Measurements from ENCODE around the gene BCAR1. TPM values are rescaled to one million over a fixed set of nuclear protein-coding genes. Genes with fewer than 3 reads are reported as not detected.

BCAR1 gene
- total RNA-seq, 1 donor from 2014 or later = 19.3 TPM

DNA sequence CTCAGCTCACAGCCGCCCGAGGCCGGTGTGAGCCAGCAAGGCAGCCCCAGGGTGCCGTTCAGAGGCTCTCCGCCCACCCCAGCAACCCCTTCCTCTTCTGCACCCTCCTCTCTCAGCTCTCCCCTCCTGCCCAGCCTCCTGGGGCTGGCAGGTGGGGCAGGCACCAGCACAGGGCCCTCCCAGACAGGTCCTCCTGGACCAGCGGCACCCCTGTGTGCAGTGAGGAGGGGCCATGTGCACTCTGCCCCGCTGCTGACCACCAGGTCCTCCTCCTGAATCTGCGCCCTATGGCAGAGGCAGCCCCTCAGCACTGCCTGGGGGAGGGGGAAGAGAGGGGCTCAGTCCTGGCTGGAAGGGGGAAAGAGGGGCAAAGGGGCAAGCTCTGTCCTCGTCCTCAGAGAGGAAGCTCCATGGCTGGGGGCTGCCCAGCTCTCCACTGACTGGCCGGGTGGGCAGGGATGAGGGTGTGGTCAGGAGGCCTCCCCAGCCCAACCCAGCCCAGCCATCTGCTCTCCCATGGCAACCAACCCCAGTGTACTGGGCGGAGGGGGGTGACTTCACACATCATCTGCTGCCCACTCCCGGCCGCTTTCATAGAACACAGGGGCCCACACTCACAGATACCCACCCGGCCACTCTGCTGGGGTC lies 5.4 kb upstream of the BCAR1 start:
- Histone ChIP-seq H3K4me3 (ENCODE audit: low read length in 3 of 3) (peak overlapping the region in 1 of 3 donors; percentile 22), H3K4me1 (ENCODE audit: control insufficient read depth in 3 of 3, insufficient read depth in 3 of 3, low read length in 3 of 3) (peaks cover 81 to 90% (median 81%) of the 10 kb centered on the region in 3 donors), H3K27ac (ENCODE audit: low read depth, low read length) (peak overlapping the region; percentile 83), H3K9me3 (ENCODE audit: control insufficient read depth in 3 of 3, low read length in 3 of 3) (no peaks in the 10 kb centered on the region), H3K9ac (ENCODE audit: low read depth in 1 of 3, low read length in 3 of 3) (peak overlapping the region; percentile 53 to 74 (median 70)), H3K36me3 (ENCODE audit: control insufficient read depth in 3 of 3, insufficient read depth in 3 of 3, low read length in 3 of 3) (peaks cover 0 to 2% (median 0%) of the 10 kb centered on the region in 3 donors), H3K27me3 (ENCODE audit: control insufficient read depth in 3 of 3, insufficient read depth in 3 of 3, low read length in 3 of 3) (no peaks in the 10 kb centered on the region)

DNA sequence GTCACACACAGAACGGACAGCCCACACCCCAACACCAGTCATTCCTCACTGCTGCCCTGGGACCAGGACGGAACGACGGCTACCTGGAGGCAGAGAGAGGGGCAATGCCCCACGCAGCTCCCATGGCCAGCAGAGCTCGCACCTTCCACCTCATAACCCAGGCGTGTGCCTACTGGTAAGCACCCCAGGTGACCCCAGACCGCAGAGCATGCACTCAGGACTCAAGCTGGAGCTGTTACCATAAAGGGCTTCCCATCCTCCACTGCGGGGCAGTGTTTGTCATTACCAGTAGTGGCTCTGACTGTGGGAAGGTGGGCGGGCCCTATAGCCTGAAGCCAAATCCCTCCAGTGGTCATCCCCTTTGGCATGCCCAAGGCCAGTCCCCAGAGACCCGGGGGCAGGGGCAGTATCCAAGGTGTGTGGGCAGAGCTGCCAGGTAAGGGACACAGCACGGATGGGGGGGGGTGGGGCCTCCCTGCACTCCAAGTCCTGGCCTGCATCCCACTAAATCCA lies 4.7 kb upstream of the BCAR1 start:
- Histone ChIP-seq H3K4me3 (ENCODE audit: low read length in 3 of 3) (peak overlapping the region in 1 of 3 donors; percentile 22), H3K4me1 (ENCODE audit: control insufficient read depth in 3 of 3, insufficient read depth in 3 of 3, low read length in 3 of 3) (peaks cover 75 to 85% (median 76%) of the 10 kb centered on the region in 3 donors)

DNA sequence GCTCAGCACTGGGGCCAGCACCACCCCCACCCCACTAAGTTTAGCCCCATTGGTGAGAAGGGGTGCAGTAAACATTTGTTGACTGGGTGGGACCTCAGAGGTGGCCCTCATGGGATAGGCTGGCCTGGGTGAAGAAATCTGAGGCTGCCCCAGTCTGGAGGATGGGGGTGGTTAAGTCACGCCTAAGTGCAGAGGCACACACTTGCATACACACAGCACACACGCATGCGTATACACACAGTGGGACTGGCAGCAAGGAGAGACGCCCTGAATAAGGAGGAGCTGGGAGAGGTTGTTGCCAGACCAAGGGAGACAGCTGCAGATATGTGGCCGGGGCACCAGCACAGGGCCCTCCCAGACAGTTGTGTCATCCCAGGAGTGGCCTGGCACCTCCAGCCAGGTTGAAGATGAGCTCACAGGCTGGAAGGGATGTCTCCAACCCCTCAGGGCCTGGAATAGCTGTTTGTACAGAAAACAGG lies 3.0 kb upstream of the BCAR1 start:
- peak overlapping the region in 2 of 3 donors; percentile 34 to 58 for H3K9ac ChIP-seq (ENCODE audit: low read depth in 1 of 3, low read length in 3 of 3)
- H3K27me3 ChIP-seq (ENCODE audit: control insufficient read depth in 3 of 3, insufficient read depth in 3 of 3, low read length in 3 of 3) = no peaks in the 10 kb centered on the region
- H3K9me3 ChIP-seq (ENCODE audit: control insufficient read depth in 3 of 3, low read length in 3 of 3) = no peaks in the 10 kb centered on the region
- peak overlapping the region; percentile 83 for H3K27ac ChIP-seq (ENCODE audit: low read depth, low read length)
- H3K4me1 ChIP-seq (ENCODE audit: control insufficient read depth in 3 of 3, insufficient read depth in 3 of 3, low read length in 3 of 3) = peaks cover 82 to 88% (median 84%) of the 10 kb centered on the region in 3 donors
- no peaks in the 10 kb centered on the region for H3K36me3 ChIP-seq (ENCODE audit: control insufficient read depth in 3 of 3, insufficient read depth in 3 of 3, low read length in 3 of 3)
- H3K4me3 ChIP-seq (ENCODE audit: low read length in 3 of 3) = peak overlapping the region in 1 of 3 donors; percentile 41

More for the DNA sequence above, 4.7 kb upstream of the BCAR1 start:
- no peaks in the 10 kb centered on the region for H3K27me3 ChIP-seq (ENCODE audit: control insufficient read depth in 3 of 3, insufficient read depth in 3 of 3, low read length in 3 of 3)
- H3K9ac ChIP-seq (ENCODE audit: low read depth in 1 of 3, low read length in 3 of 3) = peak overlapping the region; percentile 14 to 74 (median 53)
- H3K9me3 ChIP-seq (ENCODE audit: control insufficient read depth in 3 of 3, low read length in 3 of 3) = no peaks in the 10 kb centered on the region
- H3K27ac ChIP-seq (ENCODE audit: low read depth, low read length) = peak overlapping the region; percentile 83
- H3K36me3 ChIP-seq (ENCODE audit: control insufficient read depth in 3 of 3, insufficient read depth in 3 of 3, low read length in 3 of 3) = peaks cover 0 to under 1% (median 0%) of the 10 kb centered on the region in 3 donors

DNA sequence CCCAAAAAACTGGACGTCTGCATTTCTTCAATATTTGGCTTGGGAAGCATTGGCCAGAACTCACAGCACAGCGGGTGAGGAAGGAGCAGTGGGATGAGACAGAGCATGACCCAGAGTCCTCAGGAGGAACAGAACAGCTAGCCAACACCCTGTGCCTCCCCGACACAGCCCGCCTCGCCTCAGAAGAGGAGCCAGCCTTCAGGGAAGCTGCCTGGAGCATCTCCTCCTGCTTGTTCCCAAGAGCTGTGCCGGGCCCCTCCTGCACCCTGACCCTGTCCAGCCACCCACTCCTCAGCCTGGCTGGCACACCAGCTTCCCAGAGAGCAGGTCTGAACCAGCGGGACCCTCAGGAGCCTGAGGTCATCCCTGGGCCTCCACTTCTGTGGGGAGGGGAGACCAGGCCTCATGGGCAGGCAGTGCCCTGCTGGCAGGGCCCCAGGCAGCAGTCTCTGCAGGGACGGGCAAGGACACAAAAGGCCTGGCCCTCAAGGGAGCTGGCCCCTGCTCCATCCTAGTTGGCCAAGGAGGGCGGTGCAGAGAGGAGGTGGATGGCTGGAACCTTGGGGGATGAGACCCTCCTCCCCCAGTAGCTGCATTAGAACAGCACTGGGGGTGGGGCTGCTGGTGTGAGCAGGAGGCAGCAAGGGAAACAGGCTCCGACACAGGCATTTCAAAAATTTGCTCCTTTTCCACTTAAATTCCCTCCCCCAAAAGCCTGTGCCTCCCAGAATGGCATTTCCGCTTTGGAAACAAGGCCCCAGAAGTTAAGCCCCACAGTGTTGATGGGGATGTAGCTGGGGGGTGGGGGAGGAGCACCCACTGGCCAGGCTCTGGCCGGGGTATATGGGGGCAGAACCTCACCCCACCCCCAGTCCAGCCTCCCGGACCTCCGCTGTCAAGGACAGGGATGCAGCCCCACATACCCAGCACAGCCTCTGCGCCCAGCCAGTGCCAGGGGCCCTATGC lies 1.8 kb upstream of the BCAR1 start:
- H3K9ac ChIP-seq (ENCODE audit: low read depth in 1 of 3, low read length in 3 of 3) = peak overlapping the region; percentile 36 to 83 (median 38)
- no peaks in the 10 kb centered on the region for H3K27me3 ChIP-seq (ENCODE audit: control insufficient read depth in 3 of 3, insufficient read depth in 3 of 3, low read length in 3 of 3)
- H3K9me3 ChIP-seq (ENCODE audit: control insufficient read depth in 3 of 3, low read length in 3 of 3) = no peaks in the 10 kb centered on the region
- peak overlapping the region; percentile 85 for H3K27ac ChIP-seq (ENCODE audit: low read depth, low read length)
- H3K4me1 ChIP-seq (ENCODE audit: control insufficient read depth in 3 of 3, insufficient read depth in 3 of 3, low read length in 3 of 3) = peaks cover 85 to 88% (median 86%) of the 10 kb centered on the region in 3 donors
- H3K4me3 ChIP-seq (ENCODE audit: low read length in 3 of 3) = peak overlapping the region in 1 of 3 donors; percentile 29
- no peaks in the 10 kb centered on the region for H3K36me3 ChIP-seq (ENCODE audit: control insufficient read depth in 3 of 3, insufficient read depth in 3 of 3, low read length in 3 of 3)

DNA sequence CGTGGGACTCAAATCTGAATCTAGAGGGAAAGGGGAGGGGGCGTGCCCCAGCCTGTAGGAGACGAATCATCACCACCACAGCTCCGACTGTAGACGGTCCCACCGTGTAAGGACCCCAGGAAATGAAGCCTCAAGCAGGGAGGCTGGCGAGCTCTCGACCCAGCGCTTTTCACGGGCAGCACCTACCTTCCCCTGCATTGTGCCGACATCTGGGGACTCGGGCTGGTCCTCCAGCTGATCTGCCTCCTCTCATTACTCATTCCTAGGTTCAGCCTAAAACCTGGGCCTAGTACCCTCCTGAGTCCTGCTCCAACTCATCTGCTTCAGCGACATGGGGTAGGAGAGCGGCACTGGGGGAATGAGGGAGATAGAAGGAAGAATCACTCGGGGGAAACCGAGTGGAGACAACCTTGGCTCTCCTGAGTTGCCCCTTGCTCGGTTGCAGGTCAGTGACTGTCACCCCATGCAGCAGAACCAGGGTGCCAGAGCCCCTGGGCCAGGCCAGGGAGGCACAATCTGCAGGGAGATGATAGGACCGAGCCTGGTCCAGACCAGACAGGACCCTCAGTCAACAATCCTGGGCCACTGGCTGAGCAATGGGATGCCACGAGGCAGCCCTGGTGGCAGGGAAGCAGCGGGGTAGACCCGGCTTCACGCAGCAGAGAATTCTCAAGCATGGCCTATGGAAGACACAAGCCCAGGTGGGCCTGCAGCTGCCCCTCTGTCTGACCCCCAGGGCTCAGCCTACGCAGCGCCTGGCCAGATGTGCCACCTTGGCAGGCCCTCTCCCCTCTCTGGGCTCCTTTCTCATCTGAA lies 833 bp upstream of the BCAR1 start:
- Histone ChIP-seq H3K9me3 (ENCODE audit: control insufficient read depth in 3 of 3, low read length in 3 of 3) (no peaks in the 10 kb centered on the region), H3K27ac (ENCODE audit: low read depth, low read length) (peak overlapping the region; percentile 85), H3K27me3 (ENCODE audit: control insufficient read depth in 3 of 3, insufficient read depth in 3 of 3, low read length in 3 of 3) (no peaks in the 10 kb centered on the region), H3K36me3 (ENCODE audit: control insufficient read depth in 3 of 3, insufficient read depth in 3 of 3, low read length in 3 of 3) (no peaks in the 10 kb centered on the region), H3K9ac (ENCODE audit: low read depth in 1 of 3, low read length in 3 of 3) (peak overlapping the region; percentile 61 to 83 (median 76)), H3K4me3 (ENCODE audit: low read length in 3 of 3) (peak overlapping the region; percentile 63 to 72 (median 68)), H3K4me1 (ENCODE audit: control insufficient read depth in 3 of 3, insufficient read depth in 3 of 3, low read length in 3 of 3) (peaks cover 85 to 88% (median 86%) of the 10 kb centered on the region in 3 donors)

DNA sequence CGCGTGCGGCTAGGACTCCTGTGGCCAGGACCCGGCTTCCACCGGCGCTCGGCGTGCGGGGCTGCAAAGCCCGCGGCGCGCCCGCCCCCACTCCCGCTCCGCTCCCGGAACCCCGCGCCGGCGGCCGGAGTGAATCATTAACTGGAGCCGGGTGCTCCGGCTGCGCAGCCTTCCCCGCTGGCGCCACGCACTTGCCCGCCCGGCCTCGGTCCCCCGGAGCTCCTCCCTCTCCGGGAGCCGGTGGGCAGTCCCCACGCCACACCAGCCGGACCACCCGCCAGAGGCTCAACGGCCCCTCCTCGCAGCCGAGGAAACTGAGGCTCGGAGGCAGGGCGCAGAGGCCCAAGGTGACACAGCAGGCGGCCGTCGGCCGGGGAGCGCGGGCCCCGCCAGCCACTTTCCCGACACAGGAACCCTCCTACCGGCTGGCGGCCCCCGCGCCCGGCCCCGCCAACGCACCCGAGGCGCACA lies 580 bp downstream of the BCAR1 start:
- H3K36me3 ChIP-seq (ENCODE audit: control insufficient read depth in 3 of 3, insufficient read depth in 3 of 3, low read length in 3 of 3) = no peaks in the 10 kb centered on the region
- H3K27ac ChIP-seq (ENCODE audit: low read depth, low read length) = peak overlapping the region; percentile 96
- no peaks in the 10 kb centered on the region for H3K9me3 ChIP-seq (ENCODE audit: control insufficient read depth in 3 of 3, low read length in 3 of 3)
- H3K9ac ChIP-seq (ENCODE audit: low read depth in 1 of 3, low read length in 3 of 3) = peak overlapping the region; percentile 84 to 92 (median 87)
- H3K4me1 ChIP-seq (ENCODE audit: control insufficient read depth in 3 of 3, insufficient read depth in 3 of 3, low read length in 3 of 3) = peaks cover 85 to 88% (median 86%) of the 10 kb centered on the region in 3 donors
- H3K4me3 ChIP-seq (ENCODE audit: low read length in 3 of 3) = peak overlapping the region; percentile 76 to 83 (median 78)
- H3K27me3 ChIP-seq (ENCODE audit: control insufficient read depth in 3 of 3, insufficient read depth in 3 of 3, low read length in 3 of 3) = no peaks in the 10 kb centered on the region

DNA sequence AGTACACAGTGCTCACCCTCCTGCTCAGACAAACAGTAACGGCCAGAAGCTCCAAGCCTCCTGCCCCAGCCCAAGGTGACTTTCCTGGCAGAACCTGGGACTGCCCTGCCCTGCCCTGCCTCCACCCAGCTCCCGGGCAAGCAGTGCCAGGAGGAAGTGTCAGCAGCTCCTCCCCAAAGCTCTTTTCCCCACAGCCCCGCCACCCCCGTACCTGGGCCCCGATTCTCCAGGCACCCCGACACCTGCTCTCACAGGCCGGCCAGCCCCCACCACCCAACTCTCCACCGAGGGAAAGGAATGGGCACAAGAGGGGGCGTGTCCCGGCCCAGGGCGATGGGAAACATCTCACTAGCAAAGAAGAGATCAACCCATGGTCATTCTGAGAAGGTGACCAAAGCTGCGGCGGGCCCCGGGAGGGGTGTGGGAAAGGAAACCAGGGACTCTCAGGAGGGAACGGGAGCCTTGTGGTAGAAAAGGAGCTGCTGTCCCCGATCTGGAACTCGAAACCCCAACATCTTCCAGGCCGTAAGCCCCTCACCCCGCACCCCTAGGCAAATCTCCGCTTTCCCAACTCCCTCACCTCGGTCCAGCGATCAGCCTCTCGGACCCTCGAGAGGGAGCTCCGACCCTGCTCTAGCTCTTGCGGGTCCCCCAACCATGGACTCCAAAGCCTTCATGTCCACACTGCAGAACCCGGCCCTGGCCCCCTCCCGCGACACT lies 1.2 kb downstream of the BCAR1 start:
- Histone ChIP-seq H3K9me3 (ENCODE audit: control insufficient read depth in 3 of 3, low read length in 3 of 3) (no peaks in the 10 kb centered on the region), H3K36me3 (ENCODE audit: control insufficient read depth in 3 of 3, insufficient read depth in 3 of 3, low read length in 3 of 3) (no peaks in the 10 kb centered on the region), H3K27me3 (ENCODE audit: control insufficient read depth in 3 of 3, insufficient read depth in 3 of 3, low read length in 3 of 3) (no peaks in the 10 kb centered on the region), H3K27ac (ENCODE audit: low read depth, low read length) (peak overlapping the region; percentile 96), H3K9ac (ENCODE audit: low read depth in 1 of 3, low read length in 3 of 3) (peak overlapping the region; percentile 84 to 92 (median 87)), H3K4me1 (ENCODE audit: control insufficient read depth in 3 of 3, insufficient read depth in 3 of 3, low read length in 3 of 3) (peaks cover 87 to 90% (median 88%) of the 10 kb centered on the region in 3 donors), H3K4me3 (ENCODE audit: low read length in 3 of 3) (peak overlapping the region; percentile 76 to 83 (median 78))

DNA sequence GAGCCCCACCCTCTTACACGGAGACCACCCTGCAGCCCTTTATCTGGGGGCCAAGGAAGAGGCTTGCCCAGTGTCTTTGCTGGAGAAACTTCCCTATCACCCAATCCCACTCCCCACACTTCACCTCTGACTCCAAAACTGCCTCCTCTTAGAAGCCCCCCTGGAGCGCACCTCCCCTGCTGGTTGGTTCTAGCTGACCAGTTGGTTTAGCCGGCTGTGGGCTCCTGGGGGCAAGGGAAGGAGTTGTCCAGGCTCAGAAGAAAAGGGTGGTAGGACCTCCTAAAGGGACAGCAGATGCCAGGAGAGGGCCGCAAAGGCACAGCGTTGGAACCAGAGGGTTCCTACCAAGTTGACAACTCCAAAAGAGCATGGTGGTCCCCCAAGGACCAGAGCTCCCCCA lies 2.0 kb downstream of the BCAR1 start:
- H3K9ac ChIP-seq (ENCODE audit: low read depth in 1 of 3, low read length in 3 of 3) = peak overlapping the region; percentile 62 to 92 (median 84)
- no peaks in the 10 kb centered on the region for H3K27me3 ChIP-seq (ENCODE audit: control insufficient read depth in 3 of 3, insufficient read depth in 3 of 3, low read length in 3 of 3)
- H3K4me1 ChIP-seq (ENCODE audit: control insufficient read depth in 3 of 3, insufficient read depth in 3 of 3, low read length in 3 of 3) = peaks cover 87 to 90% (median 88%) of the 10 kb centered on the region in 3 donors
- H3K9me3 ChIP-seq (ENCODE audit: control insufficient read depth in 3 of 3, low read length in 3 of 3) = no peaks in the 10 kb centered on the region
- H3K27ac ChIP-seq (ENCODE audit: low read depth, low read length) = peak overlapping the region; percentile 96
- no peaks in the 10 kb centered on the region for H3K36me3 ChIP-seq (ENCODE audit: control insufficient read depth in 3 of 3, insufficient read depth in 3 of 3, low read length in 3 of 3)
- peak overlapping the region; percentile 76 to 83 (median 78) for H3K4me3 ChIP-seq (ENCODE audit: low read length in 3 of 3)

Measured in skeletal muscle tissue (tissue), 4 donors.